Uterus (tissue), 2 donors: Measurements from ENCODE around the gene NRXN3.

Source experiments
- POLR2A ChIP-seq, 2 donors: fragments of 450-650 bp; IDR thresholded peaks; one replicate each; pipeline ENCODE4 v1.6.1; 2016; ENCODE audit warnings: antibody characterized with exemption in 2 of 2, mild to moderate bottlenecking in 1 of 2, moderate library complexity in 1 of 2
- TF ChIP-seq, protein P1 (sequence below), 4 experiments: fragments of 200-600 bp in 2 of 4; fragments of 450-650 bp in 2 of 4; sonication (generic) in 2 of 4; IDR thresholded peaks; one replicate each; pipeline ENCODE4 v1.5.1; 2016 to 2019; ENCODE audit warnings: antibody characterized with exemption in 4 of 4, mild to moderate bottlenecking in 2 of 4, moderate library complexity in 1 of 4

DNA sequence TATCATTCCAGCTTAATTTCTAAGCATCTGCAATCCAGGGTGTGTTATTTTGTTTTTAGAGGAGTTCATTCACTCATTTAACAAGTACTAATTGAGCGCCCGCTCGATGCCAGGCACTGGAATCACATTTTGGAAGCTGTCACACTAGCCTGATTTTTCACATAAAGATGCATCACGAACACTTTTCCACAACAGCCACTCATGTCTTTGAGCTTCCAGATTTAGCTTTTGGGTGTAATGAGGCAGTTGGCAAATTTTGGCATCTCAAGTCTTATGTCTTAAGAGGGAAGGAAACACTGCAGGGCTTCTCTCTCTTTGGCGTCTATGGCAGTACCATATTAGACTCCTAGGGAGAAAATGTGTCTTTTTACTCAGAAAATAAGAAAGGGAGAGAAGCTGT is 14.0 kb downstream of the NRXN3 start:
- TF ChIP-seq, protein P1, sequence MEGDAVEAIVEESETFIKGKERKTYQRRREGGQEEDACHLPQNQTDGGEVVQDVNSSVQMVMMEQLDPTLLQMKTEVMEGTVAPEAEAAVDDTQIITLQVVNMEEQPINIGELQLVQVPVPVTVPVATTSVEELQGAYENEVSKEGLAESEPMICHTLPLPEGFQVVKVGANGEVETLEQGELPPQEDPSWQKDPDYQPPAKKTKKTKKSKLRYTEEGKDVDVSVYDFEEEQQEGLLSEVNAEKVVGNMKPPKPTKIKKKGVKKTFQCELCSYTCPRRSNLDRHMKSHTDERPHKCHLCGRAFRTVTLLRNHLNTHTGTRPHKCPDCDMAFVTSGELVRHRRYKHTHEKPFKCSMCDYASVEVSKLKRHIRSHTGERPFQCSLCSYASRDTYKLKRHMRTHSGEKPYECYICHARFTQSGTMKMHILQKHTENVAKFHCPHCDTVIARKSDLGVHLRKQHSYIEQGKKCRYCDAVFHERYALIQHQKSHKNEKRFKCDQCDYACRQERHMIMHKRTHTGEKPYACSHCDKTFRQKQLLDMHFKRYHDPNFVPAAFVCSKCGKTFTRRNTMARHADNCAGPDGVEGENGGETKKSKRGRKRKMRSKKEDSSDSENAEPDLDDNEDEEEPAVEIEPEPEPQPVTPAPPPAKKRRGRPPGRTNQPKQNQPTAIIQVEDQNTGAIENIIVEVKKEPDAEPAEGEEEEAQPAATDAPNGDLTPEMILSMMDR (IDR thresholded peaks at IDR 0.05): no peak
- TF ChIP-seq POLR2A (IDR thresholded peaks at IDR 0.05): no peak
